Cerebellar nuclear complex (tissue), 1 donor: Measurements from ENCODE around the gene NUDT9.
"Not testable (repeated sequence)": the region's sequence is repeated elsewhere in the genome, so short reads cannot be mapped to it uniquely, and the experiment has no call there.

Experiments used
- DNase-seq, 2 experiments: peaks; one replicate each; lab custom pipeline; 2025; lab: John Stamatoyannopoulos, UW

NUDT9 gene

DNA sequence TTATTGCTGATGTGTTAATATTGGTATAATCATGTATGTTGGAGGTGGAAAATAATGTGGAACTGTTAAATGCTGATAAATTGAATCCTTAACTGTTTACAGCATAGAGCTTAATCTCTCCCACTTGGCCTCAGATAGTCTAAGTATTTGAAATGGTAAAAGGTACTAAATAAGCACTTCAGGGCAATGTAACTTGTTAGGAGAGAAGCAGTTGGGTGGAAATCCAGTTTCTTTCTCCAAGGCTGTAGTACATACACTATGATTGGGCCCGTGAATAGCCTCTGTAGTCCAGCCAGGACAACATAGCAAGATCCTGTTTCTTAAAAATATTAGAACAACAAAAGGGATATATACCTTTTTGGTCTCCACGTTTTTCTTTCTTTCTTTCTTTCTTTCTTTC lies 39.7 kb downstream of the NUDT9 start:
- DNase-seq, result no peak

DNA sequence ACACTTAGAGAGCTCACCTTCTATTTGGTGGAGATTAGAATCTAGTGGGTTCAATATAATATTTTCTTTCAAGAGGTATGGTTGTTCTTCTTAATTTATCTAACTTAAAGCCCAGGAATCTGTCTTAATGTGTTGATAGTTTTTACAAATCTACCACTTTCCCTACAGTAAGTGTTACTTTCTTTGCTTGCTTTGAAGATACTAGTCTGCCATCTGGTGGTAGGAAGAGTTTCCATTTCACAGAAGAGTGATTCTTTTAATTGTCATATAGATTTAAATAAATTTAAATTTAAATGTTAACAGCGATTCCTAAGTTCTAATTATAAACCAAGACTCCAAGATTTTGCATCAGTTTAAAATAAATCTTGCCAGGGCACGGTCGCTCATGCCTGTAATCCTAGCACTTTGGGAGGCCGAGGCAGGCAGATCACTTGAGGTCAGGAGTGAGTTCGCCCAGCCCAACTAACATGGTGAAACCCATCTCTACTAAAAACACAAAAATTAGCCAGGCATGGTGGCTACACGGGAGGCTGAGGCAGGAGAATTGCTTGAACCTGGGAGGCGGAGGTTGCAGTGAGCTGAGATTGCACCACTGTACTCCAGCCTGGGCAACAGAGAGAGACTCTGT lies 43.5 kb downstream of the NUDT9 start:
- DNase-seq, result no peak

DNA sequence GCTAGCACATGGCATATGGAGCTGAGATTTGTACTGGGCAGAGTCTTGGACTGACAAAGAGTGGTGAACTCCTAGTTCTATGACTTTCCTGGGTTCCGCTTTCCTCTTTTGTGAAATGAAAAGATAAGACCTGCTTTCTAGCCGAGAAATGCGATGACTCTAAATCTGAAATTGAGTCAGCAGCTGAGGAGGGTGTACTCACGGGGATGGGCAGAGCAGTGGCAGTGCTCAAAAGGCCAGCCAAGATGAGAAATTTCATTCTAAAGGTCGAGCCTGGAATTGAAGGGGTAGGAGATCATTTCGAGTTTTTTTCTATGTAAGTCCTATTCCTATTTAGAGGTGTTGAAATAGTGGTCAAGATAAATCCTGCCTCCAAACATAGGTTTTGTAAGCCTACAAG lies 47.0 kb downstream of the NUDT9 start:
- no peak for DNase-seq

DNA sequence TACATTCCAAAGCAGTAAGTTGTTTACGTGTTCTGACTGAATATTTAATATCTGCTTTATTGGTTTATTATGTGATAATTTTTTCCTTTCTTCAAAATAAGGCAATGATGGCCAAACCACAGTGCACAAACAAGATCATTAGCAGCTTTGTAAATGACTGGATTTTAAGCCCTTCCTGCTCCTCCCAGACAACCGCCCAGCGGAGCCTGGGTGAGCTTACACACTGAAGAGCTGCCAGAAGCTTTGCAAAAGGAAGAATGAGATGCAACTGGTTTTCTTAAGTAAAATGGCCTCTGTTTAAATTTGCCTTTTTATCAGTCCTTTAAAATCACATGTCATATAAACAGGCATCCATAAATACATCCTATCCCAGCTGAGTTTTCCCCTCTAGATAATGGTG lies 54.6 kb downstream of the NUDT9 start:
- no peak for DNase-seq

DNA sequence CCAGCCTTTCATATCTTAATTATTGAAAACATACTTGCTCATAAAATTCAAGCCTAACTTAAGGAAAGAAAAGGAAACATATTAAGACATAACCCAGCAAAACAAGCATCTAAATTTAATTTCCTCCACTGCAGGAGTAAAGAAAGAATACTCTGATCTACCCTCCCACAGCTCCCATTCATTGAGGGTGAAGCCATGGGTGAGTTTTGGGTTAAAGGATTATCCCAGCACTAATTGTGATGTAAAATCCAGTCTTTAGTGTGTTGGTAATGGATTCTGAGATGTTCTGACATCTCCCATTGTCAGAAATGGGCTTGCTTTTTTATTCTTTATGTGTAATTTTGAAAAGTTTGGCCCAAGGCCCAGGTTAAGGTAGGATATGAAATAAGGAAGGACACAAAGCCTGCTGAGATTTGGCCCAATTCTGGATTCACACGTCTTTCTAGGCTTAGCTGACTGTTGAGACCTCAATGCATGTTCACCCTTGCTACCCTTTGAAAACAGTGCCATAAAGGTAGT lies 56.4 kb downstream of the NUDT9 start:
- DNase-seq, result no peak

DNA sequence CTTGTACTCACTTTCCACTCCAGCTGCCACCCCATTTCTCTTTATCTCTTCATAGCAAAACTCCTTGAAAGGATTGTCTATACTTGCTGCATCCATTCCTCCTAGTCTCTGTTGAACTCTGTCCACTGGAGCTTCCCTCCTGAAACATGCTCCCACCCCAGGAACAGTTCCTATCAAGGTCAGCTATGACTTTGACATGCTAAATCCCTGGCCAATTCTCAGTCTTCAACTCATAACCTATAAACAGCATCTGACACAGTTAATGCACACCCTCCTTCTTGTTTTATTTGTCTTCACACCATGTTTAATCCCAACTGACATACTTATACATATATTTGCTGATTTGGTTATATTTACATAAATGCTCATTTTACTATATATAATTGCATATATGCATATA lies 59.0 kb downstream of the NUDT9 start:
- DNase-seq, result no peak

DNA sequence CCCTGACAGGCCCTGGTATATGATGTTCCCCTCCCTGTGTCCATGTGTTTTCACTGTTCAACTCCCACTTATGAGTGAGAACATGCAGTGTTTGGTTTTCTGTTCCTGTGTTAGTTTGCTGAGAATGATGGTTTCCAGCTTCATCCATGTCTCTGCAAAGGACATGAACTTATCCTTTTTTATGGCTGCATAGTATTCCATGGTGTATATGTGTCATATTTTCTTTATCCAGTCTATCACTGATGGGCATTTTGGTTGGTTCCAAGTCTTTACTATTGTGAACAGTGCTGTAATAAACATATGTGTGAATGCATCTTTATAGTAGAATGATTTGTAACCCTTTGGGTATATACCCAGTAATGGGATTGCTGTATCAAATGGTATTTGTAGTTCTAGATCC lies 60.9 kb downstream of the NUDT9 start:
- not testable (repeated sequence) for DNase-seq

DNA sequence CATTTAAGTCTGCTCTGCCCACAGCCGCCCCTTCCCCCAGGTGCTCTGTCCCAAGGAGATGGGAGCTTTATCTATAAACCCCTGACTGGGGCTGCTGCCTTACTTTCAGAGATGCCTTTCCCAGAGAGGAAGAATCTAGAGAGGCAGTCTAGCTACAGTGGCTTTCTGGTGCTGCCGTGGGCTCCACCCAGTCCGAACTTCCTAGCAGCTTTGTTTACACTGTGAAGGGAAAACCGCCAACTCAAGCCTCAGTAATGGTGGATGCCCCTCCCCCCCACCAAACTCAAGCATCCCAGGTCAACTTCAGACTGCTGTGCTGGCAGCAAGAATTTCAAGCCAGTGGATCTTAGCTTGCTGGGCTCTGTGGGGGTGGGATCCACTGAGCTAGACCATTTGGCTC lies 66.3 kb downstream of the NUDT9 start:
- not testable (repeated sequence) for DNase-seq

DNA sequence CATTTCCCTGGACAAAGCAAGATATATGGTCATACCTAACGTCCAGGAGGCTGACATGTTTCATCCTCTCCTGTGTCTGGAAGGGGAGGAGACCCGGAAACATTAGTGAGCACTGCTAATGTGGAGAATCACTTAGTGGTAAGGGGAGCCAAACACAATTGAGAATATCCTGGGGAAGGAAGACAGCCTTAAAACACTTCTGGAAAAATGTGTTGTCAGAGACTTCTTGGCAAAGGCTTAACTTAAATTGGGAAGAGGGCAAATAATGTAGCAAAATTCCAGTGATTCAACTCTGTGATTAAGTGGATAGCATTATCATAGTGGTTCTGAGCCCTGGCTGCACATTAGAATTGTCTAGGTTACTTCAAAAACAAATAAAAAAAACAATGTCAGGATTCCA lies 67.3 kb downstream of the NUDT9 start:
- no peak for DNase-seq

DNA sequence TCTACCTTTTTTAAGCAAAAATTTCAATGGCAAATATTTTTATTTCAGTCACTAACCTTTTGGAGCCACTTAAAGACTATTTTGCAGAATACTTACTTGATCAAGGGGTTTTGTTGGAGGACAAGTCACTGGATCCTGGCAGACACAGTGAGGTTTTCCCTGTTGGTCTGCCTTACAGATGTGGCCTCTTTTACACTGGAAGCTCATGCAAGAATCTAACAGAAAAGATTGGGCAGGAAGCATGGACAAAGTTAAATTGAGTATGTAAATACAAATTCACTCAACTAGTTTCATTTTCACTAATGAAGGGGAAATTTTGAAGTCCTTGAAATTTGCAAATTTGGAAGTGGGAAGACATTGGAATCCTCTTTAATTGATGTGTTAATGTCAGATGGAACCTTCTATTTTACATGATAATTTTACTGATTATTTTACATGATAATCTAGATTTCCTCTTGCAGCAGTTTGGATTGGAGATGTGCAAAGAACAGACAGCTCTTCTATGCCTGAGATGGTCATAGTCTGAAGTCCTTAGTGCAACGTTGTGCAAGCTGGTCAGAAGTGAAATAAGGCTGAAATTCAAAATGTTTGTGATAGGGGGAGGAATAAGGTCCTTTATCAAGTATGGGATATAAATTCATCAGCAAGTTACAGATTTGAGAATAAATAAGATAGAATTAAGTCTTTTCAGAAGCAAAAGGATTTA lies 68.4 kb downstream of the NUDT9 start:
- DNase-seq, result no peak

DNA sequence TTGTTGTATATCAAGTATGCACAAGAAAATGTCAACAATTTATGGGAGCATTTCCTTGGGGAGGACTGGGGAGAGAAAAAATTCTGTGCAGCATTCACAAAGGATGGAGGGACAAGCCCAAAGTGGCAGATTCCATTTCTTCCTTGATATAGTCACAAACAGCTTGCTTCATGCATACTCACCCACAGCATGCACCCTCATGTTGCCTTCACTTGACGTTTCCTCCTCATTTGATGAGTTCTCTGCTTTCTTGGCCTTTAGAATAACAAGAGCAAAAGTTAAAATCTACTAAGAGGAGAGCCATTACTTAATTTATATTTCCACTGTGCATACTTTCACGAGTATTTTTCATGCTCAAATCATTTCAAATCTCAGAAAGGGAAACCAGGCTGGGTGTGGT lies 69.1 kb downstream of the NUDT9 start:
- no peak for DNase-seq

DNA sequence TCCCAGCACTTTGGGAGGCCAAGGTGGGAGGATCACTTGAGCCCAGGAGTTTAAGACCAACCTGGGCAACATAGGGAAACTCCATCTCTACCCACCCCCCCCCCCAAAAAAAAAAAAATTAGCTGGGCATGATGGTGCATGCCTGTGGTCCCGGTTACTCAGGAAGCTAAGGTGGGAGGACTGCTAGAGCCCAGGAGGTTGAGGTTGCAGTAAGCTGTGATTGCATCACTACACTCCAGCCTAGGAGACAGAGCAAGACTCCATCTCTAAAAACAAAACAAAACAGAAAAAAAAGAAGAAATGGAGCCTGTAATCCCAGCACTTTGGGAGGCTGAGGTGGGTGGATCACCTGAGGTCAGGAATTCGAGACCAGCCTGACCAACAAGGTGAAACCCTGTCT lies 69.5 kb downstream of the NUDT9 start:
- not testable (repeated sequence) for DNase-seq

DNA sequence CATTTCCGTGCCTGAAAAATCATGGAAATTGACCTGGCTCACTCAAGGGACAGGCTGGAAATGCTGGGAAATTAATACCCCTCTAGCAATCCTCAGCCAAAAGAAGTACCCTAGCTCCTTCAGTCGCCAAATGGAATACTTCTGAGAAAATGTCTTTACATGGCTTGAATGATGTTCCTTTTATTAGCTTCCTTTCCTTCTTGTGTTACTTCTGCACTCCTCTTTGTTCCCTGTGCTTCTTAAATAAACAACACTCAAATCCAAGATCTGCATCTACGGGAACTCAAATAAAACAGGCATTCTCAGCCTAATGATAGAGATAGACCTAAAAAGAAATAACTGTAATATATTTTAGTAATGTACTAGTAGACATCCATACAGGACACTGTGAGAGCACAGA lies 70.7 kb downstream of the NUDT9 start:
- DNase-seq, result no peak

DNA sequence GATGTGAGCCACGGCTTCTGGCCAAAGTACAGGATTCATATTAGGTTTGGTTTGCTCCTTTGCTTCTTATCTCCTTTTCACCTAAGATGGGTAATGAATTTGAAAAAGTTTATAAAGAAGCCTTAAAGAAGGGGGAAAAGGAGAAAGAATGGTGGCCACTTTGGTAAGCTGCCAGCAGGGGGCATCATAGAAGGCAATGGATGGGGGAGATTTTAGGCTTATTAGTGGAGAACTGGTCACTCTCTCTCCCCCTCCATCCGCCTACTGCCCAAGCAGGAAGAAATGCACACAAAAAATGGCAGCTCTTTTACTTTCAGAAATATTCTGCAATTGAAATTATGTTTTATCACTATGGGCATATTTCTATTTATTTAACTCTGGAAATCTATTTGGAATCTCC lies 74.8 kb downstream of the NUDT9 start:
- DNase-seq, result no peak

DNA sequence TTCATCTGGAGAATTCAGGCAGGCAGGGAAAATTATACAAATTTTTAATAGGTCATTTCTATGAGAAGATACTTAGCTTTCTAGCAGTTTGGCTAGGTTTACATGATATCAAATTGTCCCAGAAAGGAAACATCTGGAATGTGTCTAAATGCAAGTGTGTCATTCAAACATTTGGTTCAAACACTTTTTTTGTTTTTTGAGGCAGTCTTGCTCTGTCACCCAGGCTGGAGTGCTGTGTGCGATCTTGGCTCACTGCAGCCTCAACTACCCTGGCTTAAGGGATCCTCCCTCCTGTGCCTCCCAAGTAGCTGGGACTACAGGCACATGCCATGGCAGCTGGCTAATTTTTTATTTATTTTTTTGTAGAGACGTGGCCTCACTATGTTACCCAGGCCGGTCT lies 75.2 kb downstream of the NUDT9 start:
- DNase-seq, result no peak

DNA sequence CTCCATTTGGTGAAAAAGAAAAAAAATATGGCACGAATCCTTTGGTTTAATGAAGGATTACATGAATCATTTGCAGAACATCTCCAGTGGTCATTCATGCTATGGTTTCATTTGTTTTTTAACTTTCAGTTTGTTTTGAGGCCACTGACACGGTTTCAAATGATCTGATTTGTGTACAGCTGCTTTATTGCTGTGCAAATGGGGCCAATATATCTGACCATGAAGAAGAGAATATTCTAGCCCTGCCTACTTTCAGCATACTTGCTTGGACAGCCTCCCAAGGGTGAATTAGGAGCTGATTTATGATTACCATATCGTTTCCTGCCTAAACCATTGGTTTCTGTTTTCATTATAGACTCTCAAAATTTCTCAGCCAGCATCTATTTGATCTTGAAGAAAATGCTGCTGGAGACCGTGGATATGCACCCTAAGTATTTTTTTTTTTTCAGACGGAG lies 76.1 kb downstream of the NUDT9 start:
- no peak for DNase-seq

DNA sequence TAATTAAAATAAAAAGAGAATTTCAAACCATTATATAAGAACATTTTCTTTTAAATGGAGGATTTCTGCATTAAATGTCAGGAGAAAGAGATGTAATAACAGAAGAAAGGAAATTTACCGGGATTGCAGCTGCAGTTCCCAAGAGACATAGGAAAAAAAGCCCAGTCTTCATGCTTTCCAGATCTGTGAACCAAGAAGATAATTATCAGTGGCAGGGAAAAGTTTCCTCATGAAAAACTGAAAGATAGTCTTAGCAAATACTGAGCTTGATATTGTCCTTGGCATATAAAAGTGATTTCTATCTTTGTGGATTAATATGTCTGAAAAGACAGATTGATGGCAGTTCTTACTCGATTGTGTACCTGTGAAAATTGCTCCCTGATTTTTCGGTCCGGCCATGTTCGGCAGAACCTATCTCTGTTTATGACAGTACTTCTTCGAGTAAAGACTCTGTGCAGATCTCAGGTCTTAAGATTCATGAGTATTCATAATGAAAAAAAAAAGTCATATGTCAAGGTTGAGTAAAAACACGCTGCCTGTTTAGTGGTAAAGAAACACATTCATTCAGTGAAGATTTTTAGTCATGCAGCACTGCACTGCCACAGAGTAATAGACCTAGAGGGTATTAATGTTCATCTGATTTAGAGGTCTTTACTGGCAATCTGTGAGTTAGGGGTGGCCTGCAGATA lies 77.2 kb downstream of the NUDT9 start:
- DNase-seq, result no peak

DNA sequence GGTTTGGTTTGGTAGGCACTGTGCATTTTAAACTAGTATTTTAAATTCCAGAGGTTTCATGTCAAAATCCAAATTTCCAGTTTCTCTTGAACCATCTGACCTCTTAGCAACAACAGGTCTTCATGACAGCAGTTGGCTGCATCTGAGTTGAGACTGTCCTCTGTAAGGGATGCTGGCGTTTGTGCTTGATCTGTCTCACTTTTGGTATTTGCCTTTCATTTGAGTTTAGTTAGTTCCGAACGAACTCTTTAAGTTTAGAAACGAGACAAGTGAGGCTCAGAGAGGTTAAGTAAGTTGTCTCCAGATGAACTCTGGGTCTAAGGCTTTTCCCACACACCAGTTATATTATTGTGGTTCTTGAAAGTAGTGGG lies 77.7 kb downstream of the NUDT9 start:
- DNase-seq, result no peak

DNA sequence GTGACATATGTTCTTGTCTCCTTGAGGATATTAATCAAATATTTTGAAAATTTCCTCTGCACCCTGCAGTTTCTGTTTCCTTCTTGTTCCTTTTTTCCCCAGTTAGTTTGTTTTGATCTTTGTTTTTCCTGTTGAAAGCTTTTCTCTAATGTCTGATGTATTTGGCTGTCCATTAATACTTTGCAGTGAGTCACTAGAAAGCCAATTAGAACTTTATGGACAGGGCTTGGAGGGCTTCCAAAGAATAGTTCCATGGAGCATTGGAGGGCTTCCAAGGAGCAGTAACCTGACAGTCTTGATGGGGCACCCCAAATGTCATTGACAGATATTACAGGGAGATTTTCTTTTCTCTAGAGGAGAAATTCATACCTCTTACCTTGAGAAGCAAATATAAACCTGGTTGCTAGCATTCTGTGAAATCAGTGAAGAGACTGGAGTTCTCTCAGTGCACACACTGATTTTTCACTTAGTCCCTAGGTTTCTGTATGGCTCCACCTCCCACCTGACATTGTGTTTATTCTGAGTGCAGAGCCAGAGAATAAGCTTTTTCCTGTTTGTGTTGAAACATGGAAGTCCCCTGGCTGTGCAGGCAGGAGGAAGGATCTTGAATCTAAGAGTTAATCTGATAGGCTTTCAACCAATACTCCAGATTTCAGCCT lies 80.3 kb downstream of the NUDT9 start:
- DNase-seq, result no peak

DNA sequence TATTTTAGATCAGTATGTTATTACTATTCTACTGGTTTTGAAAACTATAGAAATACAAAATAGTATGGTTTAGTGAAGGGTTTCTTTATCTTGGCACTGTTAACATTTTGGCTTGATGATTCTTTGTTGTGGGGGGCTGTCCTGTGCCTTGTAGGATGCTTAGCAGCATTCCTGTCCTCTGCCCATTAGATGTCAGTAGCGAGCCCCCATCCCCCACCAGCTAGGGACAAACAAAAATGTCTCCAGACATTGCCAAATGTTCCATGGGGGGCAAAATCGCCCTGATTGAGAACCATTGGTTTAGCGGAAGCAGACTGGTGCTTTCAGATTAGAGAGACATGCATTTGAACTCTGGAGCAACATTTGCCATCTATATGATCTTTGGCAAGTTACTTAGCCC lies 83.5 kb downstream of the NUDT9 start:
- no peak for DNase-seq

DNA sequence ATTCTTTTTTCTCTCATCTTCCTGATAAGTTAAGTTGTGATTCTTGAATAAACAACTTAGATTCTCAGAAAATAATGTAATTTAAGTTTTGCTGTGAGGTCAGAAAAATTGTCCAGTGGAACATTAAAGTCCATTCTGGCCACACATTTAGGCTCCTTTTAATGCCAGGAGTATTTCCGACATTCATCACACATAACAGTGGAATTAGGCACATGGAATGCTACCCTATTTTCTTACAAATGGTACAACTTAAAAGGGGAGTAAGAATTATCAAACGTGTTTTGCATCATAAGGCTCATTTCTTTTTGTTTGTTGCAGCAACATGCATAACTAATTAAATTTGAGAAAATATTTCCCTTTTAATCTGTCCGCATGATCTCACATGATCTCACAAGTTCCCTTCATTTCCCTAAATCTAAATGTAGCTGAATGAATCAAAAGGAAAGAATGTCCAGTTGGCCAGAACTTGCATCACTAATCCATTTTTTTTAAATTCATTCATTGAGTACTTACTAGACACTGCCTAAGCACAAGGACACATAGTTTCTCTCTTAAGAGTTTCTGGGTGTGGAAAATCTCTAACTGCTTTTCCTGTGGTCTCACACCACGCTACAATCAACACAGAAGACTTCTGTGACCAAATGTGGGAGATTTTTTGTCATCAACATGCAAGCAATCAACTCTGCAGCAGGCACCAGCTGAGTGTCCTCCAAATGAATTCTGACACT lies 84.8 kb downstream of the NUDT9 start:
- no peak for DNase-seq
